Prostate gland (tissue), 2 donors: ENCODE data around the gene TNPO3.

Experiments
- CTCF ChIP-seq, 4 experiments: fragments of 200-600 bp in 2 of 4; fragments of 450-650 bp in 2 of 4; sonication (generic) in 2 of 4; IDR thresholded peaks; 1 replicate in 3 of 4; 2 replicates in 1 of 4; pipeline ENCODE4 v1.5.1; 2016 to 2019; ENCODE audit warnings: antibody characterized with exemption in 4 of 4, mild to moderate bottlenecking in 2 of 4, moderate library complexity in 2 of 4
- POLR2AphosphoS5 ChIP-seq: sonication (generic); formaldehyde crosslinking; IDR thresholded peaks from one replicate; pipeline ENCODE4 v1.6.1; 2017; ENCODE audit warnings: antibody characterized with exemption

- no peak for TF ChIP-seq CTCF (IDR thresholded peaks at IDR 0.05)
- TF ChIP-seq POLR2AphosphoS5 = no peak
Measured at GRCh38 chr7:128912281-128912680, 142.6 kb downstream of the TNPO3 start.
